Stomach (tissue), 9 donors: ENCODE measurements around the gene MUC7. TPM values are rescaled to one million over a fixed set of nuclear protein-coding genes. Genes with fewer than 3 reads are reported as not detected.

ENCODE experiments used
- DNase-seq, 2 donors: peaks; one replicate each; pipeline versions ENCODE4 v3.0.0 to v3.0.0-alpha.2; 2013 to 2019
- H3K27ac ChIP-seq, 5 donors: fragments of 200-600 bp in 4 of 5; sonication (generic) in 4 of 5; one replicate each; pipeline ENCODE4 v1.5.1; 2013 to 2019; ENCODE audit warnings: mild to moderate bottlenecking in 1 of 5, moderate library complexity in 1 of 5
- H3K27me3 ChIP-seq, 3 donors: fragments of 200-600 bp; sonication (generic); one replicate each; pipeline ENCODE4 v1.5.1; 2017 to 2019; ENCODE audit warnings: mixed run types in 1 of 3
- H3K36me3 ChIP-seq, 4 donors: fragments of 200-600 bp; sonication (generic); 1 replicate in 3 of 4; 2 replicates in 1 of 4; pipeline ENCODE4 v1.5.1; 2016 to 2019
- H3K4me1 ChIP-seq, 4 donors: fragments of 200-600 bp; sonication (generic); one replicate each; pipeline ENCODE4 v1.5.1; 2016 to 2019
- H3K4me3 ChIP-seq, 4 donors: fragments of 200-600 bp; sonication (generic) in 3 of 4; one replicate each; pipeline ENCODE4 v1.5.1; 2016 to 2019; ENCODE audit warnings: mild to moderate bottlenecking in 1 of 4
- H3K9me3 ChIP-seq, 4 donors: fragments of 200-600 bp; sonication (generic); one replicate each; pipeline ENCODE4 v1.5.1; 2016 to 2019
- EP300 ChIP-seq: sonication (generic); formaldehyde crosslinking; IDR thresholded peaks from one replicate; pipeline ENCODE4 v1.6.1; 2017; ENCODE audit warnings: antibody characterized with exemption
- POLR2A ChIP-seq, 4 donors: fragments of 450-650 bp; IDR thresholded peaks; one replicate each; pipeline ENCODE4 v1.6.1; 2016; ENCODE audit warnings: antibody characterized with exemption in 4 of 4, control low read depth in 2 of 4, mild to moderate bottlenecking in 1 of 4, moderate library complexity in 1 of 4
- POLR2AphosphoS5 ChIP-seq, 3 donors: sonication (generic); formaldehyde crosslinking; IDR thresholded peaks; one replicate each; pipeline ENCODE4 v1.6.1; 2016; ENCODE audit warnings: antibody characterized with exemption in 3 of 3
- WGBS, 5 donors: extraction: QIAGEN DNeasy Blood & Tissue Kit in 3 of 5; methylation state at CpG; one replicate each; pipeline versions ENCODE4 v1.1.5 to v1.1.7; 2013 to 2018; 5-methylcytosine and 5-hydroxymethylcytosine counted together
- intact Hi-C: fragments of 100-400 bp; cut with DNase I; formaldehyde crosslinking; loops from one replicate; pipeline ENCODE4 v1.15.1; 2023; ENCODE audit warnings: low total_unique reads
- polyA plus RNA-seq, 3 donors: library from polyadenylated mRNA; stranded (reverse); fragments of 200-250 nt; gene quantifications; one replicate each; pipeline ENCODE4 v1.2.3, GENCODE V29; 2013
- total RNA-seq, 5 donors: library from RNA; depleted of rRNA; stranded (reverse); fragments of >200 nt; gene quantifications; one replicate each; pipeline versions ENCODE4 v1.1.0 to v1.2.3, GENCODE V29; 2014 to 2016
- TF ChIP-seq, protein P1 (sequence below), 7 experiments: fragments of 450-650 bp in 4 of 7; fragments of 200-600 bp in 3 of 7; sonication (generic) in 3 of 7; IDR thresholded peaks; one replicate each; pipeline ENCODE4 v1.5.1; 2016 to 2019; ENCODE audit warnings: antibody characterized with exemption in 7 of 7, control low read depth in 2 of 7, mild to moderate bottlenecking in 1 of 7
- donor health status: healthy with polysubstance abuse.
- donor health status: Bipolar disorder and iron deficiency.
- donor health status: healthy.

Gene MUC7
- total and polyA plus RNA-seq, 8 donors = not detected

GRCh38 chr4:70531981-70532380 lies 60.0 kb downstream of the MUC7 start:
- Histone ChIP-seq H3K36me3 (no peaks in the 10 kb centered on the region), H3K4me3 (no peak overlapping the region), H3K4me1 (no peaks in the 10 kb centered on the region), H3K27me3 (no peaks in the 10 kb centered on the region), H3K9me3 (no peaks in the 10 kb centered on the region), H3K27ac (no peak overlapping the region)
- no peak for DNase-seq
- TF ChIP-seq POLR2AphosphoS5 (IDR thresholded peaks at IDR 0.05) (no peak), POLR2A (IDR thresholded peaks at IDR 0.05) (no peak), EP300 (no peak)
- TF ChIP-seq, protein P1, sequence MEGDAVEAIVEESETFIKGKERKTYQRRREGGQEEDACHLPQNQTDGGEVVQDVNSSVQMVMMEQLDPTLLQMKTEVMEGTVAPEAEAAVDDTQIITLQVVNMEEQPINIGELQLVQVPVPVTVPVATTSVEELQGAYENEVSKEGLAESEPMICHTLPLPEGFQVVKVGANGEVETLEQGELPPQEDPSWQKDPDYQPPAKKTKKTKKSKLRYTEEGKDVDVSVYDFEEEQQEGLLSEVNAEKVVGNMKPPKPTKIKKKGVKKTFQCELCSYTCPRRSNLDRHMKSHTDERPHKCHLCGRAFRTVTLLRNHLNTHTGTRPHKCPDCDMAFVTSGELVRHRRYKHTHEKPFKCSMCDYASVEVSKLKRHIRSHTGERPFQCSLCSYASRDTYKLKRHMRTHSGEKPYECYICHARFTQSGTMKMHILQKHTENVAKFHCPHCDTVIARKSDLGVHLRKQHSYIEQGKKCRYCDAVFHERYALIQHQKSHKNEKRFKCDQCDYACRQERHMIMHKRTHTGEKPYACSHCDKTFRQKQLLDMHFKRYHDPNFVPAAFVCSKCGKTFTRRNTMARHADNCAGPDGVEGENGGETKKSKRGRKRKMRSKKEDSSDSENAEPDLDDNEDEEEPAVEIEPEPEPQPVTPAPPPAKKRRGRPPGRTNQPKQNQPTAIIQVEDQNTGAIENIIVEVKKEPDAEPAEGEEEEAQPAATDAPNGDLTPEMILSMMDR (IDR thresholded peaks at IDR 0.05) = no peak
- 57 to 81% (median 74%) methylated on average over 2 of the region's 2 CpGs for WGBS, 5 donors
- intact Hi-C loops = no loop called here

Other genes starting within 250 kb of the MUC7 start
- gene FDCSP, start 246.1 kb upstream of the MUC7 start, total RNA-seq = not detected
- 10 to 100 TPM in 1 of 3 donors, not detected in 2; 46.5 TPM for gene FDCSP, start 246.1 kb upstream of the MUC7 start, polyA plus RNA-seq
- gene CSN3, start 229.6 kb upstream of the MUC7 start, total RNA-seq = not detected
- not detected for gene CSN3, start 229.6 kb upstream of the MUC7 start, polyA plus RNA-seq
- not detected for gene CABS1, start 137.2 kb upstream of the MUC7 start, total RNA-seq
- gene CABS1, start 137.2 kb upstream of the MUC7 start, polyA plus RNA-seq = not detected
- gene SMR3A, start 111.4 kb upstream of the MUC7 start, total RNA-seq = not detected
- gene SMR3A, start 111.4 kb upstream of the MUC7 start, polyA plus RNA-seq = not detected
- gene SMR3B, start 89.1 kb upstream of the MUC7 start, total RNA-seq = not detected
- gene SMR3B, start 89.1 kb upstream of the MUC7 start, polyA plus RNA-seq = not detected
- gene OPRPN, start 74.3 kb upstream of the MUC7 start, total RNA-seq = not detected
- not detected for gene OPRPN, start 74.3 kb upstream of the MUC7 start, polyA plus RNA-seq
- gene AMTN, start 46.4 kb downstream of the MUC7 start, total RNA-seq = not detected
- under 1 TPM in 1 of 3 donors, not detected in 2; 0.23 TPM for gene AMTN, start 46.4 kb downstream of the MUC7 start, polyA plus RNA-seq
- not detected for gene AMBN, start 120.1 kb downstream of the MUC7 start, total RNA-seq
- not detected for gene AMBN, start 120.1 kb downstream of the MUC7 start, polyA plus RNA-seq
- 1 to 10 TPM in 1 of 5 donors, under 1 TPM in 2, not detected in 2; 0.14 to 1.7 (median 0.45) TPM for gene ENAM, start 156.5 kb downstream of the MUC7 start, total RNA-seq
- gene ENAM, start 156.5 kb downstream of the MUC7 start, polyA plus RNA-seq = under 1 TPM; 0.20 to 0.92 (median 0.44) TPM
- 100 to 1,000 TPM in 1 of 5 donors, 10 to 100 TPM in 3, 1 to 10 TPM in 1; 5.5 to 284 (median 25.0) TPM for gene JCHAIN, start 194.3 kb downstream of the MUC7 start, total RNA-seq
- gene JCHAIN, start 194.3 kb downstream of the MUC7 start, polyA plus RNA-seq = 100 to 1,000 TPM in 2 of 3 donors, 10 to 100 TPM in 1; 49.4 to 167 (median 136) TPM
- gene UTP3, start 216.3 kb downstream of the MUC7 start, total RNA-seq = 10 to 100 TPM; 11.3 to 22.2 (median 17.5) TPM
- gene UTP3, start 216.3 kb downstream of the MUC7 start, polyA plus RNA-seq = 10 to 100 TPM; 16.3 to 20.7 (median 19.5) TPM
- gene RUFY3, start 249.8 kb downstream of the MUC7 start, total RNA-seq = 100 to 1,000 TPM in 2 of 5 donors, 10 to 100 TPM in 3; 39.7 to 120 (median 94.5) TPM
- gene RUFY3, start 249.8 kb downstream of the MUC7 start, polyA plus RNA-seq = 10 to 100 TPM; 13.2 to 20.4 (median 14.4) TPM